H1 (cell line): ENCODE data around the gene EDN1. TPM values are rescaled to one million over a fixed set of nuclear protein-coding genes. Genes with fewer than 3 reads are reported as not detected.

Experiments used
- BRCA1 ChIP-seq: IDR thresholded peaks from 2 replicates; pipeline ENCODE4 v1.6.1; 2012; ENCODE audit warnings: low read depth, low read length, improper control_type of control experiment
- CTCF ChIP-seq, 3 experiments: IDR thresholded peaks; 1 replicate in 2 of 3; 2 replicates in 1 of 3; pipeline versions ENCODE4 v1.5.1 to v1.6.1; 2011; ENCODE audit warnings: low read length in 3 of 3, mild to moderate bottlenecking in 3 of 3, inconsistent platforms in 2 of 3, low read depth in 1 of 3, moderate library complexity in 1 of 3; ENCODE audit not compliant: insufficient read depth in 1 of 3; ENCODE audit errors: control extremely low read depth in 1 of 3
- E2F6 ChIP-seq: IDR thresholded peaks from 2 replicates; pipeline ENCODE4 v1.6.1; 2012; ENCODE audit warnings: inconsistent platforms
- MAFK ChIP-seq: IDR thresholded peaks from 2 replicates; pipeline ENCODE4 v1.6.1; 2012; ENCODE audit warnings: low read depth, mild to moderate bottlenecking, improper control_type of control experiment, low read length
- SIX5 ChIP-seq: IDR thresholded peaks from 2 replicates; pipeline ENCODE4 v1.6.1; 2011; ENCODE audit warnings: mild to moderate bottlenecking, low read depth, low read length
- SUZ12 ChIP-seq: fragments of 200-600 bp; sonication (generic); IDR thresholded peaks from 2 replicates; pipeline ENCODE4 v1.6.1; 2012; ENCODE audit warnings: mild to moderate bottlenecking, inconsistent platforms, low read length, moderate library complexity, mixed read lengths
- TAF1 ChIP-seq: IDR thresholded peaks from 2 replicates; pipeline ENCODE4 v1.6.1; 2011; ENCODE audit warnings: mild to moderate bottlenecking, low read depth, low read length
- polyA plus RNA-seq, 7 experiments: library from polyadenylated mRNA; depleted of rRNA in 3 of 7; stranded (reverse) in 5 of 7; unstranded in 2 of 7; fragments of >200 nt in 5 of 7; fragments of 200-250 nt in 2 of 7; gene quantifications; 1 replicate in 5 of 7; 2 replicates in 1 of 7; 4 replicates in 1 of 7; pipeline versions ENCODE4 v1.2.1 to v1.2.3, GENCODE V29; 2011 to 2013; ENCODE audit warnings: missing spikeins in 2 of 7, mixed read lengths in 2 of 7
- total RNA-seq: library from RNA; stranded (reverse); fragmentation: NEBNext Ultra II Directional; extraction: Animal tissue kit (Norgen Biotek cat#: 25700); gene quantifications from 2 replicates; pipeline ENCODE4 v1.2.1, GENCODE V29; 2021

Gene EDN1
- total and polyA plus RNA-seq, 2 of the 8 experiments (the other 6 are each of a cell fraction or from before 2014, with no cell fraction given): 0.23 to 1.1 TPM

- no peak for TF ChIP-seq SUZ12
- no peak for TF ChIP-seq BRCA1
- TF ChIP-seq CTCF (IDR thresholded peaks at IDR 0.05; ENCODE audit: control extremely low read depth in 1 of 3, insufficient read depth in 1 of 3, low read depth in 1 of 3, low read length in 3 of 3): no peak
- TF ChIP-seq SIX5: no peak
- TF ChIP-seq MAFK: no peak
- TF ChIP-seq TAF1: no peak
- TF ChIP-seq E2F6: no peak
- TF ChIP-seq, all 59 proteins: peak for 0
Observed at GRCh38 chr6:12288211-12288618, 1.9 kb upstream of the EDN1 start (continued).
